Measurements from ENCODE around the gene TRMT10B.
"Not testable (repeated sequence)": the region's sequence is repeated elsewhere in the genome, so short reads cannot be mapped to it uniquely, and the experiment has no call there.

Gene TRMT10B

GRCh38 chr9:37740128-37740527 is 13.5 kb upstream of the TRMT10B start:
- TF ChIP-seq ZNF274 (IDR thresholded peaks at IDR 0.05; ENCODE audit: low read depth, low read length) = no peak
- H3K4me3 ChIP-seq (ENCODE audit: low read length) = no peak overlapping the region

- TF ChIP-seq ZNF274 (IDR thresholded peaks at IDR 0.05; ENCODE audit: low read depth, low read length) = no peak
- no peak overlapping the region for H3K4me3 ChIP-seq (ENCODE audit: low read length)
These were observed 12.8 kb upstream of the TRMT10B start for GRCh38 chr9:37740631-37741328.

- no peak for TF ChIP-seq ZNF274 (IDR thresholded peaks at IDR 0.05; ENCODE audit: low read depth, low read length)
- H3K4me3 ChIP-seq (ENCODE audit: low read length) = no peak overlapping the region
These were observed 7.6 kb upstream of the TRMT10B start for GRCh38 chr9:37745970-37746369.

GRCh38 chr9:37746448-37747270 is 6.9 kb upstream of the TRMT10B start:
- TF ChIP-seq ZNF274 (IDR thresholded peaks at IDR 0.05; ENCODE audit: low read depth, low read length) = no peak
- H3K4me3 ChIP-seq (ENCODE audit: low read length) = no peak overlapping the region

- no peak for TF ChIP-seq ZNF274 (IDR thresholded peaks at IDR 0.05; ENCODE audit: low read depth, low read length)
These were observed 6.3 kb upstream of the TRMT10B start for GRCh38 chr9:37747271-37747753.

GRCh38 chr9:37749129-37749528 is 4.5 kb upstream of the TRMT10B start:
- TF ChIP-seq ZNF274 (IDR thresholded peaks at IDR 0.05; ENCODE audit: low read depth, low read length) = no peak
- no peak overlapping the region for H3K4me3 ChIP-seq (ENCODE audit: low read length)

More at GRCh38 chr9:37747271-37747753, 6.3 kb upstream of the TRMT10B start:
- H3K4me3 ChIP-seq (ENCODE audit: low read length) = no peak overlapping the region

GRCh38 chr9:37751186-37751585 is 2.4 kb upstream of the TRMT10B start:
- TF ChIP-seq ZNF274 (IDR thresholded peaks at IDR 0.05; ENCODE audit: low read depth, low read length) = no peak
- no peak overlapping the region for H3K4me3 ChIP-seq (ENCODE audit: low read length)

- not testable (repeated sequence) for H3K4me3 ChIP-seq (ENCODE audit: low read length)
These were observed 1.9 kb upstream of the TRMT10B start for GRCh38 chr9:37751704-37752103.

GRCh38 chr9:37752112-37752511 is 1.5 kb upstream of the TRMT10B start:
- H3K4me3 ChIP-seq (ENCODE audit: low read length) = not testable (repeated sequence)

- no peak for TF ChIP-seq ZNF274 (IDR thresholded peaks at IDR 0.05; ENCODE audit: low read depth, low read length)
- H3K4me3 ChIP-seq (ENCODE audit: low read length) = peak overlapping the region; percentile 89; the same call in 1 of the 2 replicates
These were observed 740 bp upstream of the TRMT10B start for GRCh38 chr9:37752642-37753488.

GRCh38 chr9:37758747-37759146 is 5.1 kb downstream of the TRMT10B start:
- H3K4me3 ChIP-seq (ENCODE audit: low read length) = no peak overlapping the region
- no peak for TF ChIP-seq ZNF274 (IDR thresholded peaks at IDR 0.05; ENCODE audit: low read depth, low read length)

GRCh38 chr9:37760416-37761161 is 7.0 kb downstream of the TRMT10B start:
- no peak for TF ChIP-seq ZNF274 (IDR thresholded peaks at IDR 0.05; ENCODE audit: low read depth, low read length)
- H3K4me3 ChIP-seq (ENCODE audit: low read length) = no peak overlapping the region

GRCh38 chr9:37761511-37761910 is 7.9 kb downstream of the TRMT10B start:
- no peak overlapping the region for H3K4me3 ChIP-seq (ENCODE audit: low read length)
- no peak for TF ChIP-seq ZNF274 (IDR thresholded peaks at IDR 0.05; ENCODE audit: low read depth, low read length)

GRCh38 chr9:37765263-37765662 is 11.7 kb downstream of the TRMT10B start:
- not testable (repeated sequence) for H3K4me3 ChIP-seq (ENCODE audit: low read length)
